Muscle layer of colon (tissue), 2 donors: ENCODE data around the gene ETHE1.

Source experiments
- H3K27ac ChIP-seq: one replicate; pipeline ENCODE4 v1.7.0; 2013; ENCODE audit warnings: low read depth, mild to moderate bottlenecking, low read length, moderate library complexity
- H3K27me3 ChIP-seq, 2 donors: one replicate each; pipeline ENCODE4 v1.7.0; 2013; ENCODE audit warnings: low read length in 2 of 2, mild to moderate bottlenecking in 2 of 2; ENCODE audit not compliant: insufficient read depth in 2 of 2, control insufficient read depth in 1 of 2
- H3K36me3 ChIP-seq: one replicate; pipeline ENCODE4 v1.7.0; 2013; ENCODE audit warnings: mild to moderate bottlenecking, low read length; ENCODE audit not compliant: insufficient read depth
- H3K4me1 ChIP-seq: one replicate; pipeline ENCODE4 v1.7.0; 2013; ENCODE audit warnings: mild to moderate bottlenecking, low read length; ENCODE audit not compliant: insufficient read depth
- H3K4me3 ChIP-seq, 2 donors: one replicate each; pipeline ENCODE4 v1.7.0; 2013; ENCODE audit warnings: low read length in 2 of 2, low read depth in 1 of 2, mild to moderate bottlenecking in 1 of 2, moderate library complexity in 1 of 2
- H3K9ac ChIP-seq: one replicate; pipeline ENCODE4 v1.7.0; 2013; ENCODE audit warnings: low read length
- H3K9me3 ChIP-seq: one replicate; pipeline ENCODE4 v1.7.0; 2013; ENCODE audit warnings: mild to moderate bottlenecking, low read length
- donor health status: abdominal sarcoma.
- donor health status: Adenocarcinoma of cecum.

Gene ETHE1

GRCh38 chr19:43498233-43498842, 28.7 kb downstream of the ETHE1 start:
- Histone ChIP-seq H3K27me3 (no peaks in the 10 kb centered on the region), H3K4me3 (no peak overlapping the region), H3K9me3 (no peaks in the 10 kb centered on the region), H3K9ac (no peak overlapping the region), H3K36me3 (peaks cover 18% of the 10 kb centered on the region), H3K27ac (no peak overlapping the region), H3K4me1 (peaks cover 19% of the 10 kb centered on the region)

DNA sequence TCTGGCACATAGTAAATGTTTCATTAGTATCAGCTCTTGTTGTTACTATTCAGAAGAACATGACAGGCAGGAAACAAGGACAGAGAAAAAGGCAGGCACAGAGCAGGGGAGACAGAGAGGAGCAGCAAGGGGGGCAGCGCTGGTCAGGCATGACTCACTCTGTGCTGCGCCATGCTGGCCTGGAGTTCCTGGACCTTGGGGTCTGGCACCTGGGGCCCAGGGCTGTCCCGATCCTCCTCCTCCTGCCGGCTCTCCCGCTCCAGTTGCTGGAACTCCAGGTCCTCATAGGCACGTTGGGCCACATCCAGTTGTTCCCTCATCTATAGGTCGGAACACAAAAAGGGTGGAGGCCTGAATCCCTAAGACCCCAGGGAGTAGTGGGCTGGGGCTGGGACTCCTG, 30.0 kb downstream of the ETHE1 start:
- Histone ChIP-seq H3K36me3 (peaks cover 18% of the 10 kb centered on the region), H3K4me1 (peaks cover 10% of the 10 kb centered on the region), H3K9ac (no peak overlapping the region), H3K9me3 (no peaks in the 10 kb centered on the region), H3K4me3 (no peak overlapping the region), H3K27ac (no peak overlapping the region), H3K27me3 (no peaks in the 10 kb centered on the region)

GRCh38 chr19:43495082-43495481, 31.9 kb downstream of the ETHE1 start:
- peaks cover 18% of the 10 kb centered on the region for H3K36me3 ChIP-seq
- no peak overlapping the region for H3K27ac ChIP-seq
- H3K9ac ChIP-seq = no peak overlapping the region
- H3K4me3 ChIP-seq = no peak overlapping the region
- H3K27me3 ChIP-seq = no peaks in the 10 kb centered on the region
- no peaks in the 10 kb centered on the region for H3K9me3 ChIP-seq
- H3K4me1 ChIP-seq = peaks cover 10% of the 10 kb centered on the region

- H3K9me3 ChIP-seq = no peaks in the 10 kb centered on the region
- H3K27me3 ChIP-seq = no peaks in the 10 kb centered on the region
- peaks cover 5% of the 10 kb centered on the region for H3K36me3 ChIP-seq
- no peak overlapping the region for H3K27ac ChIP-seq
- no peaks in the 10 kb centered on the region for H3K4me1 ChIP-seq
- H3K9ac ChIP-seq = no peak overlapping the region
- no peak overlapping the region for H3K4me3 ChIP-seq
Measured at GRCh38 chr19:43490759-43491158, 36.2 kb downstream of the ETHE1 start.

- Histone ChIP-seq H3K27me3 (no peaks in the 10 kb centered on the region), H3K36me3 (no peaks in the 10 kb centered on the region), H3K4me1 (no peaks in the 10 kb centered on the region), H3K9ac (no peak overlapping the region), H3K9me3 (no peaks in the 10 kb centered on the region), H3K4me3 (no peak overlapping the region), H3K27ac (no peak overlapping the region)
Measured at GRCh38 chr19:43489979-43490599, 36.9 kb downstream of the ETHE1 start.

GRCh38 chr19:43489310-43489709, 37.7 kb downstream of the ETHE1 start:
- Histone ChIP-seq H3K9ac (no peak overlapping the region), H3K27me3 (no peaks in the 10 kb centered on the region), H3K36me3 (no peaks in the 10 kb centered on the region), H3K4me1 (no peaks in the 10 kb centered on the region), H3K27ac (no peak overlapping the region), H3K9me3 (no peaks in the 10 kb centered on the region), H3K4me3 (no peak overlapping the region)

- no peaks in the 10 kb centered on the region for H3K36me3 ChIP-seq
- H3K9me3 ChIP-seq = no peaks in the 10 kb centered on the region
- H3K27me3 ChIP-seq = no peaks in the 10 kb centered on the region
- no peak overlapping the region for H3K4me3 ChIP-seq
- H3K27ac ChIP-seq = no peak overlapping the region
- no peak overlapping the region for H3K9ac ChIP-seq
- no peaks in the 10 kb centered on the region for H3K4me1 ChIP-seq
Measured at GRCh38 chr19:43488179-43488578, 38.8 kb downstream of the ETHE1 start.

DNA sequence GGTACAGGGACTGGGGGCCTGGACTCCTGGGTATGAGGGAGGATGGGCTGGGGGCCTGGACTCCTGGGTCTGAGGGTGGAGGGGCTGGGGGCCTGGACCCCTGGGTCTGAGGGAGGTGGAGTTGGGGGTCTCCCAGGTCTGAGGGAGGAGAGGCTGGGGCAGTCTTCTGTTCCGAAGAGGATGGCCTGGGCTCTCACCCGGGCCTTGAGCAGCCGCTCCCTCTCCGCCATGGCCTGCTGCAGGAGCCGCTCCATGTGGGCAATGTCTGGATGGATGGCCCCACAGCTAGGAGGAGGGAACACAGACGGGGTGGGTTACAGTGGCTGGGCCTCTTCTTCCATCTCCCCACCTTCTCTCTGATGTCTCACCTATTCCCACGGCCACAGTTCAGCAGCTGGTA, 40.6 kb downstream of the ETHE1 start:
- no peak overlapping the region for H3K27ac ChIP-seq
- H3K9me3 ChIP-seq = no peaks in the 10 kb centered on the region
- H3K4me3 ChIP-seq = no peak overlapping the region
- H3K4me1 ChIP-seq = no peaks in the 10 kb centered on the region
- no peak overlapping the region for H3K9ac ChIP-seq
- no peaks in the 10 kb centered on the region for H3K27me3 ChIP-seq
- H3K36me3 ChIP-seq = no peaks in the 10 kb centered on the region

GRCh38 chr19:43485951-43486350, 41.0 kb downstream of the ETHE1 start:
- Histone ChIP-seq H3K4me3 (no peak overlapping the region), H3K9ac (no peak overlapping the region), H3K27ac (no peak overlapping the region), H3K36me3 (no peaks in the 10 kb centered on the region), H3K4me1 (no peaks in the 10 kb centered on the region), H3K27me3 (no peaks in the 10 kb centered on the region), H3K9me3 (no peaks in the 10 kb centered on the region)

DNA sequence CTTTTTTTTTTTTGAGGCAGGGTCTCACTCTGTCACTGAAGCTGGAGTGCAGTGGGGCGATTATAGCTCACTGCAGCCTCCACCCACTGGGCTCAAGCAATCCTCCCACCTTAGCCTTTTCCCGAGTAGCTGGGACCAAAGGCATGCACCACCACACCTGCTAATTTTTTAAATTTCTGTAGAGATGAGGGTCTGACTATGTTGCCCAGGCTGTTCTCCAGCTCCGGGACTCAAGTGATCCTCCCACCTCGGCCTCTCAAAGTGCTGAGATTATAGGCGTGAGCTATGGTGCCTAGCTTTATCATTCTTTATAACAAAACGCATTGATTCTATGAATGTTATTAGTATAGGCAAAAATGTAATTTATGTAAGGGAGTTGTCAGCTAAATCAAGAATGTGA, 43.7 kb downstream of the ETHE1 start:
- Histone ChIP-seq H3K9me3 (no peaks in the 10 kb centered on the region), H3K27ac (no peak overlapping the region), H3K9ac (no peak overlapping the region), H3K4me3 (no peak overlapping the region), H3K36me3 (no peaks in the 10 kb centered on the region), H3K4me1 (no peaks in the 10 kb centered on the region), H3K27me3 (no peaks in the 10 kb centered on the region)

DNA sequence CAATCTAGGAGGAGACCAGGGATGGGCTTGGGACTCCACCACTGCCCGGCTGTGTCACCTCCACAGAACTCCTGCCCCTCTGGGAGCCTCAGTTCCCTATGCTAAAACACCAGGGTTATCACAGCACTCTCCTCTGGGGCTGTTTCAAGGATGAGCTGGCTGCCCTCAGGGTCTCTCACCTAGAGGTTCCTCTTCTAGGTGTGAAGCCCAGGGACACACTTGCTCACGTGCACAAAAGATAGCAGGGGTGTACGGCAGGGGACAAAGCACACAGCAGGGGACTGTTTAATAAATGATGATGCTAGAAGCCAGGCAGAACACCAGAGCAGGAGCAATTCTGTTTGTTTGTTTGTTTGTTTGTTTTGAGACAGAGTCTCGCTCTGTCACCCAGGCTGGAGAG, 44.8 kb downstream of the ETHE1 start:
- Histone ChIP-seq H3K36me3 (no peaks in the 10 kb centered on the region), H3K4me3 (no peak overlapping the region), H3K4me1 (no peaks in the 10 kb centered on the region), H3K27ac (no peak overlapping the region), H3K27me3 (no peaks in the 10 kb centered on the region), H3K9ac (no peak overlapping the region), H3K9me3 (no peaks in the 10 kb centered on the region)

DNA sequence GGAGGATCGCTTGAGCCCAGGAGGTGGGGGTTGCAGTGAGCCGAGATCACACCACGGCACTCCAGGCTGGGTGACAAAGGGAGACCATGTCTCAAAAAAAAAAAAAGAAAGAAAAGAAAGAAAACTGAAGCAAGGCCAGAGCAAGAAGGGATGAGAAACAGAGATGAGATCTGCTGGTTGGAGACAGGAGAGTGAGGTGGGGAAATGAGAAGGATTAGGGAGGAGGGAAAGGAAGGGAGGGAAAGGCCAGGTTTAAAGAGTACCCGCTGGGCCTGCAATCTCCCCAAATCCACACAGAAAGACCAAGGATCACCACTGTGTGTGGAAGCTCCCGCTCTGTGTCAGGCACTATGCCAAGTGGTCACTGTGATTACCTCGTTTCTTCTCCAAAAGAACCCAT, 45.3 kb downstream of the ETHE1 start:
- H3K27ac ChIP-seq = no peak overlapping the region
- H3K9ac ChIP-seq = no peak overlapping the region
- H3K4me3 ChIP-seq = no peak overlapping the region
- no peaks in the 10 kb centered on the region for H3K9me3 ChIP-seq
- no peaks in the 10 kb centered on the region for H3K4me1 ChIP-seq
- no peaks in the 10 kb centered on the region for H3K36me3 ChIP-seq
- H3K27me3 ChIP-seq = no peaks in the 10 kb centered on the region
